GM21619 (cell line): Measurements from ENCODE around the gene ADGRD1.
"Not testable (repeated sequence)": the region's sequence is repeated elsewhere in the genome, so short reads cannot be mapped to it uniquely, and the experiment has no call there.

ENCODE experiments used
- ATAC-seq: cut with Tn5 transposase; IDR thresholded peaks from one replicate; pipeline ENCODE4 v1.9.1; 2021; ENCODE audit not compliant: unreplicated experiment

The ADGRD1 gene

DNA sequence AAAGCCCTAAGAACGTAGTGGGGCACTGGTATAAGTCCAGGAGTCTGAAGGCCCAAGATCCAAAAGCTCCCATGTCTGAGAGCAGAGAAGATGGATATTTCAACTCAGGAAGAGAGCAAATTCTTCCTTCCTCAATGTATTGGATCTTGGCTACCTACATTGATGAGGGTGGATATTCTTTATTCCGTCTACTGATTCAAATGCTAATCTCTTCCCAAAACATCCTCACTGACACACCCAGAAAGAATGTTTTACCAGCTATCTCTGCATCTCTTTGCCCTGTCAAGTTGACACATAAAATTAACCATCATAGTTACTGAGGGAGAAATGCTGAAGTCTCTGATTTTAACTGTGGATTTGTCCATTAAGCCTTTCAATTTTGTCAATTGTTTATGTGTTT is 16.6 kb upstream of the ADGRD1 start:
- ATAC-seq = no peak

DNA sequence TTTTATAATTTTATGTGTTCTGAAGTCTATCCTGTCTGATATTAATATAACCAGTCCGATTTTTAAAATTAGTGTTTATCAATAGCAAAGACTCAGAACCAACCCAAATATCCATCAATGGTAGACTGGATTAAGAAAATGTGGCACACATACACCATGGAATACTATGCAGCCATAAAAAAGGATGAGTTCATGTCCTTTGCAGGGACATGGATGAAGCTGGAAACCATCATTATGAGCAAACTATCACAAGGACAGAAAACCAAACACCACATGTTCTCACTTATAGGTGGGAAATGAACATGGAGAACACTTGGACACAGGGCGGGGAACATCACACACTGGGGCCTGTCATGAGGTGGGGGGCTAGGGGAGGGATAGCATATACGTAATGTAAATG is 16.2 kb upstream of the ADGRD1 start:
- ATAC-seq = not testable (repeated sequence)

GRCh38 chr12:130938186-130938585 is 15.5 kb upstream of the ADGRD1 start:
- ATAC-seq = no peak

DNA sequence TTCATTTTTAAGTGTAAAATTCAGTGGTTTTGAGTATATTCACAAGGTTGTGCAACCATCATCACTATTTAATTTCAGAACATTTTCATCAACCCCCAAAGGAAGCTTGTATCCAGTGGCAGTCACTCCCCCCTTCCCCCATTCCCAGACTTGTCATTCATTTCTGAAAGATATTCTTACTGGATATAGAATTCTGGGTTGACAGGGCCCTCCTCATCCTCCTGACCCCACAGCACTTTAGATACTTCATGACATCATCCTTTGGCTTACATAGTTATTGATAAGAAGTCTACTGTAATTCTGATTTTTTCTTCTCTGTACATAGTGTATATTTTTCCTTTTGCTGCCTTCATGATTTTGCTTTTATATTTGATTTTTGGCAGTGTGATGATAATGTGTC is 8.8 kb upstream of the ADGRD1 start:
- no peak for ATAC-seq

GRCh38 chr12:130945786-130946492 is 7.8 kb upstream of the ADGRD1 start:
- no peak for ATAC-seq

- no peak for ATAC-seq
These were observed 6.6 kb upstream of the ADGRD1 start for GRCh38 chr12:130947028-130947613.

- ATAC-seq = no peak
These were observed 5.6 kb upstream of the ADGRD1 start for GRCh38 chr12:130948136-130948535.

DNA sequence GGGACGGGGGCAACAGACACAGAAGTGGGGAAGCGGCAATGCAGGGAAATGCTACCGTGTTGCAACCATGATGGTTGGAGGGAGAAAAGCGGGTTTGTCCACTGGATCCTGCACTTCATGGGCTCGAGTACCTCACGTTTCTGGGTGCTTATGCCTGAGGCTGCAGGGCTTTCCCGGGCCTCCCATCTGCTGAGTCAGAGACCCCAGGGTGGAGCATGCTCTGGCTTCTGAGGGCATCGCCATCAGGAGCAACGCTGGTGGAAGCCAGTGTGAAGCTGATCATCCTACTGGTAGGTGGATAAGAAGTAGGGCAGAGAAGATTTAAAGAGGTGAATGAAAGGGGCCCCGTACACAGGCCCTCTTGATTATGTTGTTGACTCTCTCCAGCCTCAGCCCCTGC is 5.0 kb upstream of the ADGRD1 start:
- no peak for ATAC-seq

DNA sequence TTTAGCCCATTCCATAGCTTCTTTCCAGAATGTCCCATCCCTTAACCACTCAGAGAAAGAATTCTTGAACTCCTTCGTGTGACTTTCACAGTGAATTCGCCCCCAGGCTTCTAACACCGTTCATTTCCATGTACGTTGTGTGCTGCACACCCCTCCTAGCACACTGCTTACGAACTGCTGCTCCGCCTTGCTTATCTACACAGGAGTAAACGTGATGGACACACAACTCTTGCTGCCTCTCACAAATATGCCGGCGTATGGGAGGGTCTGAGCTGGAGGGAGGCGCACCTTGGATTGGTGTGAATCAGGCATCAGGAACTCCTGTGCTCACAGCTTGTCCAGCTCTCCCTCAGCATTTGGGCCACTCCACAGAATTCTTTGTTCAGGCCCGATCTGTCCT is 3.9 kb upstream of the ADGRD1 start:
- ATAC-seq = no peak

DNA sequence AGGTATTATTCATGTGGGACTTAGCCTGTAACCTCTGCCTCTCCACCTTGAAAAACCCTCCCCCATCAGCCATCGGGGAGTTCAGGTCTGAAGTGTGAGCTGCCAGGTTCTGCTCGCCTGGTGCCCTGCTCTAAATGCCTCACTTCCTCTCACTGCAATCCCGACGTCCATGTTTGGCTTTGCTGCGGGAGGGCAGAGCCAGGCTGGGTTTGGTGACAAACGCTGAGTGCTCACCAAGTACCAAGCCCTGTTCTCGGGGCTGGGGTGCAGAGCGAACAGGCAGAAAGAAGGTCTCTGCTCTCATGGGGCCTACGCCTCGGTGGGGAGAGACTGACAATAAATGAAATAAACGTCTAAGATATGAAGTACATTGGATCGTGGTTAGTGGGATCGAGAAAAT is 2.1 kb upstream of the ADGRD1 start:
- ATAC-seq = no peak

GRCh38 chr12:130952171-130952954 is 1.3 kb upstream of the ADGRD1 start:
- ATAC-seq = no peak

GRCh38 chr12:130954544-130954831 is 781 bp downstream of the ADGRD1 start:
- no peak for ATAC-seq

GRCh38 chr12:130955238-130955816 is 1.6 kb downstream of the ADGRD1 start:
- ATAC-seq = no peak

- ATAC-seq = no peak
These were observed 2.3 kb downstream of the ADGRD1 start for GRCh38 chr12:130956009-130956408.

GRCh38 chr12:130956456-130957303 is 3.0 kb downstream of the ADGRD1 start:
- ATAC-seq = no peak

- no peak for ATAC-seq
These were observed 3.6 kb downstream of the ADGRD1 start for GRCh38 chr12:130957304-130957621.

GRCh38 chr12:130958557-130959140 is 4.9 kb downstream of the ADGRD1 start:
- ATAC-seq = no peak

DNA sequence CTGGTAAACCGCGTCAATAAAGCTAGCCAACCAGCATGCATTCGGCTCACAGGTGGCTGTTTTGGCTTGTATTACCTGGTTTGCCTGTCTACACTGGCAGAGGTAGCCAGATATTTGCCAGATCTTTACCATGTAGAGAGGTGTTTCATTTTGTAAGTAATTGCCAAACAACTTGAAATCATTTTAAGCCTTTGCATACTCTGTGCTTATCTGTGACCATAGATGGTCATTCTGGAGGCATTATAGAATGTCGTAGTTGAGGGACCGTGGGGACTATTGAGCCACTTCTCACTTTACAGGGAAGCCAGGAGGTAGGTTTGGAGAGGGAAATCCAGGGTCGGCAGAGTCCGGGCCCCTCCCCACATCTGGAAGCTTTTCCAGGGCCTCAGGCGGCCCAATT is 5.9 kb downstream of the ADGRD1 start:
- no peak for ATAC-seq

DNA sequence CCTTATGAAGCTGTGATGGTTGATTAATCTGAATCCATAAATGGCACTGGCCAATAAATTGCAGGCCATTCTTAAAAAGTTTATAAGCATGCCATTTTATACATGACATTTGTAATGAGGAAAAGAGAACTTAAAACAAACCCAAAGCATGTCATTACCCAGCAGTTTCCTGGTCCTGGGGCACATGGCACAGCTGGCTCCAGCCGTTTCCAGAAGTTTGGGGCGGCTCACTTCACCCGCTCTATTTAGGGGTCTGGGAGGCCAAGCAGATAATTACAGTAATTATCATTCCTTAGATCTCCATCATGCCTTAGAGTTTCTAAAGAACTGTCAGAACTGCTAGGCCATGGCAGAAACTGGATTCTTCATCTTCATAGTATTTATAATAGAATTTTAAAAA is 6.4 kb downstream of the ADGRD1 start:
- no peak for ATAC-seq

DNA sequence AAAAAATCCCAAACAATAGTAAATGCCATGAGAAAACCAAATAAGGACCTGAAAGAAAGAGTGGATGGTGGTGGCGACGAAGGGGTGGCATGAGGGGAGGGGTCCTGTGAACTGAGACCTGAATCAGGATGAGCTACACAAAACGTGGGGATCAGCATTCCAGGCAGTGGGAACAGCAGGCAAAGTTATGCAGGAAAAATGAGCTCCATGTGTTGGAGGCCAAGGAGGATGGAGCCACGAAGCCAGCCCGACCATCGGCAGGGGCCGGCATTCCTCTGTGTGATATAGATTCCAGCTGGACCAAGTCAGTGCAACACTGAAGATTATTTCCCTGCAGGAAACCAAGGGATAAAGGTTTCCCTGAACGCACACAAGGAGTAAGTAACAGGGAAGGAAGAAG is 7.1 kb downstream of the ADGRD1 start:
- ATAC-seq = no peak

- ATAC-seq = no peak
These were observed 8.3 kb downstream of the ADGRD1 start for GRCh38 chr12:130961921-130962451.
